Panc1 (cell line): ENCODE results near the gene CNGA3. TPM values are rescaled to one million over a fixed set of nuclear protein-coding genes. Genes with fewer than 3 reads are reported as not detected.

Source experiments
- ATAC-seq: fragments of 200-7000 bp; cut with Tn5 transposase; 2 replicates; pipeline ENCODE4 v1.9.1; 2020; ENCODE audit warnings: mild to moderate bottlenecking, moderate library complexity
- BruUV-seq: library from RNA; stranded (reverse); fragments of 400-500 nt; replicated peaks from 2 replicates; lab custom pipeline; 2021; lab: Mats Ljungman, UMichigan
- CTCF ChIA-PET: fragments of 300-600 bp; sonication (Branson Sonifier 250); formaldehyde crosslinking; loops from one replicate; lab custom pipeline; 2022; ENCODE audit warnings: antibody characterized with exemption; lab: Charles Lee
- POLR2A ChIA-PET: fragments of 300-600 bp; sonication (Branson Sonifier 250); formaldehyde crosslinking; loops from one replicate; lab custom pipeline; 2022; ENCODE audit warnings: antibody characterized with exemption; lab: Charles Lee
- DNase-seq: peaks from one replicate; pipeline ENCODE4 v3.0.0-alpha.2; 2010; ENCODE audit warnings: low read depth, low spot score
- H3K27ac ChIP-seq: 2 replicates; pipeline ENCODE4 v1.5.1; 2011; ENCODE audit warnings: mild to moderate bottlenecking, low read length, inconsistent platforms
- H3K27me3 ChIP-seq: fragments of 200-500 bp; sonication (Bioruptor generic); 2 replicates; pipeline ENCODE4 v1.6.0; 2014; ENCODE audit warnings: low read length, inconsistent platforms; ENCODE audit not compliant: control insufficient read depth, insufficient read depth
- H3K36me3 ChIP-seq: fragments of 200-500 bp; sonication (Bioruptor generic); 2 replicates; pipeline ENCODE4 v1.5.1; 2014; ENCODE audit warnings: inconsistent platforms, mild to moderate bottlenecking, low read length, moderate library complexity; ENCODE audit not compliant: control insufficient read depth, insufficient read depth
- H3K4me1 ChIP-seq: 2 replicates; pipeline ENCODE4 v1.5.1; 2011; ENCODE audit warnings: inconsistent platforms, mild to moderate bottlenecking, low read length, moderate library complexity; ENCODE audit not compliant: control insufficient read depth, insufficient read depth
- H3K4me3 ChIP-seq, 2 experiments: 2 replicates each; pipeline ENCODE4 v1.5.1; 2011 to 2012; ENCODE audit warnings: low read depth in 2 of 2, low read length in 2 of 2, mild to moderate bottlenecking in 2 of 2, inconsistent platforms in 1 of 2, moderate library complexity in 1 of 2
- H3K9me3 ChIP-seq: fragments of 200-500 bp; sonication (Bioruptor generic); 2 replicates; pipeline ENCODE4 v1.5.1; 2014; ENCODE audit warnings: low read depth, mild to moderate bottlenecking, inconsistent platforms, low read length, moderate library complexity; ENCODE audit not compliant: control insufficient read depth, insufficient read depth
- CTCF ChIP-seq: fragments of 450-650 bp; IDR thresholded peaks from 2 replicates; pipeline ENCODE4 v1.5.1; 2017; ENCODE audit warnings: mild to moderate bottlenecking
- POLR2AphosphoS5 ChIP-seq: IDR thresholded peaks from 2 replicates; pipeline ENCODE4 v1.6.1; 2012; ENCODE audit warnings: mild to moderate bottlenecking, low read depth, low read length, moderate library complexity
- REST ChIP-seq, 2 experiments: IDR thresholded peaks; 2 replicates each; pipeline ENCODE4 v1.6.1; 2011 to 2012; ENCODE audit warnings: low read depth in 2 of 2, control low read depth in 1 of 2, low read length in 1 of 2, mild to moderate bottlenecking in 1 of 2, moderate library complexity in 1 of 2; ENCODE audit not compliant: insufficient read depth in 1 of 2
- SIN3A ChIP-seq: IDR thresholded peaks from 2 replicates; pipeline ENCODE4 v1.6.1; 2012; ENCODE audit warnings: low read depth, mild to moderate bottlenecking, low read length, moderate library complexity, borderline replicate concordance; ENCODE audit not compliant: insufficient read depth
- TCF7L2 ChIP-seq: IDR thresholded peaks from 2 replicates; pipeline ENCODE4 v1.6.1; 2011; ENCODE audit warnings: mild to moderate bottlenecking, low read depth, low read length, inconsistent platforms
- in situ Hi-C: cut with HindIII; loops from 2 replicates; pipeline ENCODE4 v1.10.0; 2016; ENCODE audit warnings: low sequenced_read_pairs, low pct_unique_long_range_greater_than_20kb
- intact Hi-C: fragments of 100-400 bp; cut with micrococcal nuclease; formaldehyde crosslinking; loops from one replicate; pipeline ENCODE4 v1.10.0; 2022; ENCODE audit not compliant: unreplicated experiment
- total RNA-seq: library from RNA; stranded (reverse); gene quantifications from one replicate; pipeline ENCODE4 v1.2.1, GENCODE V29; 2021; ENCODE audit not compliant: unreplicated experiment

CNGA3 gene
- total RNA-seq, 1 experiment from 2014 or later: not detected

GRCh38 chr2:98377544-98377943 lies 31.3 kb downstream of the CNGA3 start:
- no peaks in the 10 kb centered on the region for H3K36me3 ChIP-seq
- H3K27me3 ChIP-seq: peaks cover 8% of the 10 kb centered on the region
- no peaks in the 10 kb centered on the region for H3K4me1 ChIP-seq
- ATAC-seq (no peak), DNase-seq (no peak)
- in situ Hi-C loops: no loop called here
- CTCF ChIA-PET: no interaction called here
- POLR2A ChIA-PET: no interaction called here
- no peak overlapping the region for H3K4me3 ChIP-seq
- H3K27ac ChIP-seq: no peak overlapping the region
- TF ChIP-seq POLR2AphosphoS5: no peak
- TF ChIP-seq TCF7L2: no peak
- TF ChIP-seq CTCF: no peak
- no peak for TF ChIP-seq SIN3A
- no peak for TF ChIP-seq REST (IDR thresholded peaks at IDR 0.05; ENCODE audit: insufficient read depth in 1 of 2, low read depth in 2 of 2, low read length in 1 of 2)
- intact Hi-C loops: no loop called here
- BruUV-seq: no TSS peak
- H3K9me3 ChIP-seq: no peaks in the 10 kb centered on the region

- no TSS peak for BruUV-seq
- intact Hi-C loops (no loop called here), in situ Hi-C loops (no loop called here)
- no peak for ATAC-seq
- H3K36me3 ChIP-seq: no peaks in the 10 kb centered on the region
- no peak for TF ChIP-seq REST (IDR thresholded peaks at IDR 0.05; ENCODE audit: insufficient read depth in 1 of 2, low read depth in 2 of 2, low read length in 1 of 2)
- TF ChIP-seq CTCF: no peak
- TF ChIP-seq SIN3A: no peak
- no peak for TF ChIP-seq POLR2AphosphoS5
- no peak for TF ChIP-seq TCF7L2
- ChIA-PET POLR2A (no interaction called here), CTCF (no interaction called here)
- no peaks in the 10 kb centered on the region for H3K4me1 ChIP-seq
- no peaks in the 10 kb centered on the region for H3K9me3 ChIP-seq
- peaks cover 8% of the 10 kb centered on the region for H3K27me3 ChIP-seq
- no peak overlapping the region for H3K27ac ChIP-seq
- H3K4me3 ChIP-seq: no peak overlapping the region
- DNase-seq: no peak
Observed at GRCh38 chr2:98378196-98378595, 31.9 kb downstream of the CNGA3 start.
